SH-SY5Y (cell line): Measurements from ENCODE around the gene MCRIP1.

Experiments used
- GATA2 ChIP-seq: IDR thresholded peaks from 2 replicates; pipeline ENCODE4 v1.6.1; 2011; ENCODE audit warnings: mild to moderate bottlenecking, low read depth, low read length
- GATA3 ChIP-seq: IDR thresholded peaks from 2 replicates; pipeline ENCODE4 v1.6.1; 2011; ENCODE audit warnings: low read depth, mild to moderate bottlenecking, low read length, moderate library complexity

Gene MCRIP1

GRCh38 chr17:81833160-81833920 is at the start of gene MCRIP1:
Gene MCRIP1 (minus strand): TSS chr17:81833291. CDS start chr17:81824506, 8,785 bp downstream.
- TF ChIP-seq GATA2 (no peak), GATA3 (no peak)

- TF ChIP-seq GATA3 (no peak), GATA2 (no peak)
Measured at GRCh38 chr17:81879121-81879520, 46.0 kb upstream of the MCRIP1 start.

GRCh38 chr17:81878294-81878693 is 45.2 kb upstream of the MCRIP1 start:
- TF ChIP-seq GATA3 (no peak), GATA2 (no peak)

- TF ChIP-seq GATA3 (no peak), GATA2 (no peak)
Measured at GRCh38 chr17:81877569-81877968, 44.5 kb upstream of the MCRIP1 start.

GRCh38 chr17:81871387-81872230 is 38.5 kb upstream of the MCRIP1 start:
- no peak for TF ChIP-seq GATA3
- TF ChIP-seq GATA2, result no peak; the same call in 1 of the 2 replicates

- TF ChIP-seq GATA2 (no peak), GATA3 (no peak)
Measured at GRCh38 chr17:81870981-81871386, 37.9 kb upstream of the MCRIP1 start, which contains the start of gene ARHGDIA. Gene ARHGDIA (minus strand): TSS chr17:81871337. CDS start chr17:81869930, 1,407 bp downstream.

- TF ChIP-seq GATA2, result no peak
- TF ChIP-seq GATA3, result no peak
Measured at GRCh38 chr17:81870131-81870980, 37.3 kb upstream of the MCRIP1 start.

GRCh38 chr17:81869221-81870130 is 36.4 kb upstream of the MCRIP1 start:
- TF ChIP-seq GATA3 (no peak), GATA2 (no peak)

- TF ChIP-seq GATA3, result no peak
- no peak for TF ChIP-seq GATA2
Measured at GRCh38 chr17:81868674-81869220, 35.7 kb upstream of the MCRIP1 start.

GRCh38 chr17:81867991-81868673 is 35.0 kb upstream of the MCRIP1 start:
- TF ChIP-seq GATA3, result no peak
- no peak for TF ChIP-seq GATA2

GRCh38 chr17:81867170-81867990 is 34.3 kb upstream of the MCRIP1 start:
- no peak for TF ChIP-seq GATA2
- no peak for TF ChIP-seq GATA3
